Glutamatergic neuron (in vitro differentiated cells): ENCODE data around the gene ADGRL3. TPM values are rescaled to one million over a fixed set of nuclear protein-coding genes. Genes with fewer than 3 reads are reported as not detected.
"Not testable (repeated sequence)": the region's sequence is repeated elsewhere in the genome, so short reads cannot be mapped to it uniquely, and the experiment has no call there.

Experiments used
- DNase-seq: peaks from one replicate; pipeline ENCODE4 v3.0.0; 2022
- H3K27ac Mint-ChIP-seq: one replicate; pipeline ENCODE4 v1.8.0; 2020; ENCODE audit warnings: mild to moderate bottlenecking, mixed read lengths, inconsistent platforms; ENCODE audit not compliant: unreplicated experiment
- H3K27me3 Mint-ChIP-seq: one replicate; pipeline ENCODE4 v1.8.0; 2020; ENCODE audit warnings: mild to moderate bottlenecking, moderate library complexity, mixed read lengths, inconsistent platforms; ENCODE audit not compliant: unreplicated experiment
- H3K36me3 Mint-ChIP-seq: one replicate; pipeline ENCODE4 v1.8.0; 2020; ENCODE audit warnings: mild to moderate bottlenecking, mixed read lengths, inconsistent platforms; ENCODE audit not compliant: unreplicated experiment
- H3K4me1 Mint-ChIP-seq: one replicate; pipeline ENCODE4 v1.8.0; 2020; ENCODE audit warnings: mild to moderate bottlenecking, low read depth, mixed read lengths, inconsistent platforms; ENCODE audit not compliant: unreplicated experiment
- H3K4me3 Mint-ChIP-seq: one replicate; pipeline ENCODE4 v1.8.0; 2020; ENCODE audit warnings: mild to moderate bottlenecking, mixed read lengths, inconsistent platforms; ENCODE audit not compliant: unreplicated experiment
- H3K9me3 Mint-ChIP-seq: one replicate; pipeline ENCODE4 v1.8.0; 2020; ENCODE audit warnings: mild to moderate bottlenecking, moderate library complexity, mixed read lengths, inconsistent platforms; ENCODE audit not compliant: unreplicated experiment
- CTCF ChIP-seq: fragments of 200-600 bp; sonication (generic); IDR thresholded peaks from one replicate; pipeline ENCODE4 v1.5.0; 2021; ENCODE audit not compliant: partially characterized antibody, unreplicated experiment
- total RNA-seq: library from RNA; stranded (reverse); fragmentation: NEBNext Ultra II Directional; extraction: Animal tissue kit (Norgen Biotek cat#: 25700); gene quantifications from one replicate; pipeline ENCODE4 v1.2.1, GENCODE V29; 2021; ENCODE audit not compliant: unreplicated experiment

Gene ADGRL3
- total RNA-seq, 1 donor from 2014 or later, result 193 TPM

GRCh38 chr4:61501812-61502211 is 301.7 kb downstream of the ADGRL3 start:
- Mint-ChIP-seq H3K36me3 (no peaks in the 10 kb centered on the region), H3K4me1 (peaks cover 36% of the 10 kb centered on the region), H3K27me3 (peaks cover 2% of the 10 kb centered on the region), H3K4me3 (peak overlapping the region; percentile 33), H3K9me3 (peaks cover 3% of the 10 kb centered on the region), H3K27ac (peak overlapping the region; percentile 91)
- TF ChIP-seq CTCF, result no peak
- DNase-seq, result no peak

- H3K27ac Mint-ChIP-seq, result no peak overlapping the region
- H3K27me3 Mint-ChIP-seq, result no peaks in the 10 kb centered on the region
- no peak for DNase-seq
Observed at GRCh38 chr4:61505773-61506685, 305.9 kb downstream of the ADGRL3 start.

GRCh38 chr4:61507091-61507490 is 307.0 kb downstream of the ADGRL3 start:
- Mint-ChIP-seq H3K4me3 (no peak overlapping the region), H3K27me3 (no peaks in the 10 kb centered on the region), H3K36me3 (peaks cover 5% of the 10 kb centered on the region), H3K4me1 (peaks cover 19% of the 10 kb centered on the region), H3K9me3 (peaks cover 7% of the 10 kb centered on the region), H3K27ac (peak overlapping the region; percentile 65)
- DNase-seq, result no peak
- TF ChIP-seq CTCF, result no peak

More at GRCh38 chr4:61505773-61506685, 305.9 kb downstream of the ADGRL3 start:
- no peak for TF ChIP-seq CTCF
- Mint-ChIP-seq H3K4me1 (peaks cover 25% of the 10 kb centered on the region), H3K9me3 (peaks cover 7% of the 10 kb centered on the region), H3K36me3 (peaks cover 5% of the 10 kb centered on the region), H3K4me3 (no peak overlapping the region)

- H3K27me3 Mint-ChIP-seq, H3K4me3 Mint-ChIP-seq, DNase-seq, H3K27ac Mint-ChIP-seq, H3K36me3 Mint-ChIP-seq: not testable (repeated sequence)
- Mint-ChIP-seq H3K9me3 (peaks cover 12% of the 10 kb centered on the region), H3K4me1 (peaks cover 19% of the 10 kb centered on the region)
Observed at GRCh38 chr4:61509721-61510241, 309.7 kb downstream of the ADGRL3 start.

- Mint-ChIP-seq H3K4me3 (no peak overlapping the region), H3K9me3 (peaks cover 11% of the 10 kb centered on the region), H3K27ac (no peak overlapping the region), H3K36me3 (peaks cover 5% of the 10 kb centered on the region), H3K4me1 (peaks cover 15% of the 10 kb centered on the region), H3K27me3 (no peaks in the 10 kb centered on the region)
- no peak for TF ChIP-seq CTCF
- DNase-seq, result no peak
Observed at GRCh38 chr4:61511716-61512488, 311.8 kb downstream of the ADGRL3 start.
